ENCODE data around the gene CCDC127. TPM values are rescaled to one million over a fixed set of nuclear protein-coding genes. Genes with fewer than 3 reads are reported as not detected.

Gene CCDC127
- total RNA-seq, 2 donors from 2014 or later = 5.6 to 7.1 TPM

DNA sequence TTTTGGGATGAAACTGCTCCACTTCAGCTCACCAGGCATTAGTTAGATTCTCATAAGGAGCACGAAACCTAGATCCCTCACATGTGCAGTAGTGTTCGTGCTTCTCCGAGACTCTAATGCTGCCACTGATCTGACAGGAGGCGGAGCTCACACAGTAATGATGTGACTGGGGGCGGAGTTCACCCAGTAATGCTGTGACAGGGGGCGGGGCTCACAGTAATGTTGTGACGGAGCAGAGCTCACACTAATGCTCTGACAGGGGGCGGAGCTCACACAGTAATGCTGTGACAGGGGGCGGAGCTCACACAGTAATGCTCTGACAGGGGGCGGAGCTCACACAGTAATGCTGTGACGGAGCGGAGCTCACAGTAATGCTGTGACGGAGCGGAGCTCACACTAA, 53.7 kb downstream of the CCDC127 start:
- no peak overlapping the region for H3K4me3 ChIP-seq
- H3K27ac ChIP-seq = no peak overlapping the region
- H3K36me3 ChIP-seq = no peaks in the 10 kb centered on the region
- H3K4me1 ChIP-seq = peaks cover 0 to 8% of the 10 kb centered on the region in 2 donors
- TF ChIP-seq CTCF (IDR thresholded peaks at IDR 0.05) = no peak
- no peak for DNase-seq (ENCODE audit: low spot score)
- H3K9me3 ChIP-seq = no peaks in the 10 kb centered on the region
- no peaks in the 10 kb centered on the region for H3K27me3 ChIP-seq

DNA sequence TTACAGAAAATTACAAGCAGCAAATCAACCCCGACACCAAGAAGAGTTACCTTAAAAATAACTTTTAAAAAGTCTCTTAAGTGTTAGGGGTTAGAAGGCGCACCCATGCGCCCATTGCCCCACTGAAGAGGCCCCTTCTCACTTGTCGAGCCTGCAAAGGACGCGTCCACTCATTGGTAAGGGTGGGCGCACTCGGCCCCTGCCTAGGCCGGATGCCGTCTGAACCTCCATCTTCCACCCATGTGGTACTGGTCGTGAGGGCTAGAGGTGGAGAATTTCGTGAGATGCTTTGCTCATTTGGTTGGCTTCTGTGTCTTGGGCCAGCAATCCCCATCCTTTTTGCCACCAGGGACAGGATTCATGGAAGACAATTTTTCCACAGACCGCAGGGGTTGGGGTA, 54.1 kb downstream of the CCDC127 start:
- Histone ChIP-seq H3K27ac (no peak overlapping the region), H3K4me3 (no peak overlapping the region), H3K9me3 (no peaks in the 10 kb centered on the region), H3K4me1 (peaks cover 0 to 4% of the 10 kb centered on the region in 2 donors), H3K27me3 (no peaks in the 10 kb centered on the region), H3K36me3 (no peaks in the 10 kb centered on the region)
- DNase-seq (ENCODE audit: low spot score) = no peak
- TF ChIP-seq CTCF (IDR thresholded peaks at IDR 0.05) = no peak

DNA sequence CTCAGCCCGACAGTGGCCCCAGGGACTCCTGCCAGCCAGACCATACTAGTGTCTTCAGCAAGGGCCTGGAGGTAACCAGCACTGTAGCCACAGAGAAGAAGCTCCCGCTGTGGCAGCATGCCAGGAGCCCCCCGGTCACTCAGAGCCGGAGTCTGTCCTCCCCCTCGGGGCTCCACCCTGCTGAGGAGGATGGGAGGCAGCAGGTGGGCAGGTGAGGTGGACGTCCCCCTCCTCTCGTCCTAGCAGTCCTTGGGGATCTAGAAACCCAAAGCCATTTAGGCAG, 54.7 kb downstream of the CCDC127 start:
- Histone ChIP-seq H3K9me3 (no peaks in the 10 kb centered on the region), H3K4me3 (no peak overlapping the region), H3K27ac (no peak overlapping the region), H3K36me3 (no peaks in the 10 kb centered on the region), H3K27me3 (no peaks in the 10 kb centered on the region), H3K4me1 (peaks cover 0 to 4% of the 10 kb centered on the region in 2 donors)
- DNase-seq (ENCODE audit: low spot score) = no peak
- TF ChIP-seq CTCF (IDR thresholded peaks at IDR 0.05) = no peak

- no peaks in the 10 kb centered on the region for H3K9me3 ChIP-seq
- no peak overlapping the region for H3K4me3 ChIP-seq
- no peaks in the 10 kb centered on the region for H3K4me1 ChIP-seq
- H3K36me3 ChIP-seq = no peaks in the 10 kb centered on the region
- no peak for TF ChIP-seq CTCF (IDR thresholded peaks at IDR 0.05)
- no peaks in the 10 kb centered on the region for H3K27me3 ChIP-seq
- no peak overlapping the region for H3K27ac ChIP-seq
- no peak for DNase-seq (ENCODE audit: low spot score)
These were observed 55.2 kb downstream of the CCDC127 start for GRCh38 chr5:162565-163337.

DNA sequence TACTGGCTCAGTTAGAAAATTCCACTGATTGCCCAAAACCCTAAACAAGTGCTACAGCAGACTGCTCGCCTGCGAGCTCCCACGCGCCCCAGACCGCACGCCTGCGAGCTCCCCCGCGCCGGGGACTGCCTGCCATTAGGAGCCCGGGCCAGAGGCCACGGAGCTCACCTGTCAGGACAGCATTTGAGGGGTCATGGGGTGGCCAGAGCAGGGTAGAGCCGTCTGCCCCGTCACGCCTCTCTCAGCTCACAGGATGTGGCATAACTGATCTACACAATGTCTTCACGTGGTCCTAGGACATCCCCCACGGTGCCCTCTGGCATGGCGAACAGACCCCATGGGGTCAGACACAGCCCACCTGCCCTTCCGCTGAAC, 55.8 kb downstream of the CCDC127 start:
- no peak overlapping the region for H3K4me3 ChIP-seq

More for the DNA sequence above, 55.8 kb downstream of the CCDC127 start:
- DNase-seq (ENCODE audit: low spot score) = no peak
- Histone ChIP-seq H3K36me3 (no peaks in the 10 kb centered on the region), H3K9me3 (no peaks in the 10 kb centered on the region), H3K4me1 (no peaks in the 10 kb centered on the region), H3K27me3 (no peaks in the 10 kb centered on the region), H3K27ac (no peak overlapping the region)
- no peak for TF ChIP-seq CTCF (IDR thresholded peaks at IDR 0.05)

Data from right atrium auricular region (tissue), 2 donors.